IMR-90 (cell line): ENCODE data around the gene ZNF831. TPM values are rescaled to one million over a fixed set of nuclear protein-coding genes. Genes with fewer than 3 reads are reported as not detected.

Source experiments
- ATAC-seq: fragments of 200-7000 bp; cut with Tn5 transposase; 2 replicates; pipeline ENCODE4 v1.9.1; 2020; ENCODE audit warnings: low read depth, mild to moderate bottlenecking, moderate library complexity
- BruUV-seq: library from RNA; stranded (reverse); fragments of 400-500 nt; replicated peaks from 2 replicates; lab custom pipeline; 2021; lab: Mats Ljungman, UMichigan
- CTCF ChIA-PET: fragments of 300-600 bp; formaldehyde crosslinking; extraction: SDS; loops from one replicate; lab custom pipeline; 2021; ENCODE audit warnings: antibody characterized with exemption; lab: Yijun Ruan, JAX
- POLR2A ChIA-PET: fragments of 300-600 bp; sonication (Branson Sonifier 250); formaldehyde crosslinking; loops from one replicate; lab custom pipeline; 2022; ENCODE audit warnings: antibody characterized with exemption; ENCODE audit not compliant: unreplicated experiment; lab: Charles Lee
- DNase-seq: peaks from one replicate; pipeline ENCODE4 v3.0.0; 2013
- H2AFZ ChIP-seq: replicated peaks from 2 replicates; pipeline ENCODE3; 2013; ENCODE audit warnings: low read length, mild to moderate bottlenecking; ENCODE audit not compliant: poor library complexity
- H2AK5ac ChIP-seq: 2 replicates; pipeline ENCODE4 v1.6.1; 2013; ENCODE audit warnings: low read depth, low read length, inconsistent platforms
- H2AK9ac ChIP-seq: replicated peaks from 2 replicates; pipeline ENCODE3; 2013; ENCODE audit warnings: mild to moderate bottlenecking, low read depth, low read length, moderate library complexity; ENCODE audit not compliant: poor library complexity
- H2BK120ac ChIP-seq: 2 replicates; pipeline ENCODE4 v1.6.1; 2013; ENCODE audit warnings: low read depth, low read length, inconsistent platforms
- H2BK15ac ChIP-seq: 3 replicates; pipeline ENCODE4 v1.6.1; 2013; ENCODE audit warnings: low read depth, low read length, inconsistent platforms
- H2BK20ac ChIP-seq: 2 replicates; pipeline ENCODE4 v1.6.1; 2013; ENCODE audit warnings: low read depth, mild to moderate bottlenecking, inconsistent platforms, low read length, moderate library complexity
- H2BK5ac ChIP-seq: 2 replicates; pipeline ENCODE4 v1.6.1; 2013; ENCODE audit warnings: mild to moderate bottlenecking, low read depth, low read length, inconsistent platforms; ENCODE audit not compliant: poor library complexity, severe bottlenecking
- H3K14ac ChIP-seq: replicated peaks from 2 replicates; pipeline ENCODE4 v1.6.1; 2013; ENCODE audit warnings: low read depth, low read length, inconsistent platforms
- H3K18ac ChIP-seq: 2 replicates; pipeline ENCODE4 v1.6.1; 2013; ENCODE audit warnings: low read depth, low read length, control low read depth
- H3K23ac ChIP-seq: 2 replicates; pipeline ENCODE4 v1.6.1; 2013; ENCODE audit warnings: low read depth, low read length, inconsistent platforms
- H3K27ac ChIP-seq: 2 replicates; pipeline ENCODE4 v1.5.1; 2013; ENCODE audit warnings: mild to moderate bottlenecking, control low read depth, low read length; ENCODE audit not compliant: insufficient read depth
- H3K27me3 ChIP-seq: 2 replicates; pipeline ENCODE4 v1.6.1; 2013; ENCODE audit warnings: low read length; ENCODE audit not compliant: control insufficient read depth, insufficient read depth
- H3K36me3 ChIP-seq: 2 replicates; pipeline ENCODE4 v1.6.1; 2013; ENCODE audit warnings: low read length, mixed read lengths; ENCODE audit not compliant: control insufficient read depth, insufficient read depth
- H3K4ac ChIP-seq: 2 replicates; pipeline ENCODE4 v1.6.1; 2013; ENCODE audit warnings: low read depth, low read length, inconsistent platforms
- H3K4me1 ChIP-seq: 2 replicates; pipeline ENCODE4 v1.6.1; 2013; ENCODE audit warnings: low read length, mixed read lengths; ENCODE audit not compliant: control insufficient read depth, insufficient read depth
- H3K4me2 ChIP-seq: 2 replicates; pipeline ENCODE4 v1.6.1; 2013; ENCODE audit warnings: low read depth, mild to moderate bottlenecking, control low read depth, low read length, moderate library complexity
- H3K4me3 ChIP-seq: 2 replicates; pipeline ENCODE4 v1.5.1; 2013; ENCODE audit warnings: low read depth, mild to moderate bottlenecking, control low read depth, low read length, moderate library complexity; ENCODE audit not compliant: insufficient read depth
- H3K56ac ChIP-seq: 2 replicates; pipeline ENCODE4 v1.6.1; 2013; ENCODE audit warnings: low read length, inconsistent platforms; ENCODE audit not compliant: insufficient read depth; ENCODE audit errors: extremely low read depth
- H3K79me1 ChIP-seq, 2 experiments: 2 replicates each; pipeline ENCODE4 v1.6.1; 2013; ENCODE audit warnings: low read length in 2 of 2, inconsistent platforms in 1 of 2, low read depth in 1 of 2
- H3K9ac ChIP-seq: 2 replicates; pipeline ENCODE4 v1.6.1; 2013; ENCODE audit warnings: low read depth, low read length, control low read depth
- H3K9me1 ChIP-seq: 2 replicates; pipeline ENCODE4 v1.6.1; 2013; ENCODE audit warnings: low read length, inconsistent platforms; ENCODE audit not compliant: insufficient read depth
- H3K9me3 ChIP-seq: 2 replicates; pipeline ENCODE4 v1.6.1; 2013; ENCODE audit warnings: low read length; ENCODE audit not compliant: control insufficient read depth, insufficient read depth
- H4K20me1 ChIP-seq: 2 replicates; pipeline ENCODE4 v1.6.1; 2013; ENCODE audit warnings: low read length, inconsistent platforms; ENCODE audit not compliant: insufficient read depth
- H4K5ac ChIP-seq: 2 replicates; pipeline ENCODE4 v1.6.1; 2013; ENCODE audit warnings: mild to moderate bottlenecking, low read depth, low read length, control low read depth
- H4K8ac ChIP-seq, 2 experiments: 2 replicates each; pipeline ENCODE4 v1.6.1; 2013; ENCODE audit warnings: low read depth in 2 of 2, low read length in 2 of 2, control low read depth in 1 of 2, inconsistent platforms in 1 of 2
- H4K91ac ChIP-seq: 2 replicates; pipeline ENCODE4 v1.6.1; 2013; ENCODE audit warnings: low read depth, low read length, inconsistent platforms; ENCODE audit not compliant: insufficient read depth
- CEBPB ChIP-seq: IDR thresholded peaks from 2 replicates; pipeline ENCODE4 v1.6.1; 2012; ENCODE audit warnings: low read depth, low read length, improper control_type of control experiment
- CTCF ChIP-seq: conservative IDR thresholded peaks from 2 replicates; pipeline ENCODE4 v1.5.1; 2012; ENCODE audit warnings: mild to moderate bottlenecking, low read depth, low read length, improper control_type of control experiment
- MXI1 ChIP-seq: IDR thresholded peaks from 2 replicates; pipeline ENCODE4 v1.6.1; 2012; ENCODE audit warnings: low read depth, mild to moderate bottlenecking, low read length, moderate library complexity, borderline replicate concordance
- NFE2L2 ChIP-seq: fragments of 150-350 bp; IDR thresholded peaks from 2 replicates; pipeline ENCODE4 v1.6.1; 2016; ENCODE audit warnings: low read depth, mild to moderate bottlenecking, low read length
- RCOR1 ChIP-seq: IDR thresholded peaks from 2 replicates; pipeline ENCODE4 v1.6.1; 2012; ENCODE audit warnings: mild to moderate bottlenecking, low read length, improper control_type of control experiment; ENCODE audit not compliant: insufficient replicate concordance
- RFX5 ChIP-seq: IDR thresholded peaks from 2 replicates; pipeline ENCODE4 v1.8.0; 2012; ENCODE audit warnings: low read depth, mild to moderate bottlenecking, low read length, moderate library complexity
- USF2 ChIP-seq: fragments of 150-350 bp; IDR thresholded peaks from 2 replicates; pipeline ENCODE4 v1.6.1; 2017; ENCODE audit warnings: mild to moderate bottlenecking, antibody characterized with exemption, low read length, low read depth
- WGBS, 2 experiments: methylation state at CpG; one replicate each; pipeline versions ENCODE4 v1.1.5 to v1.1.7; 2013; ENCODE audit warnings: missing lambda C conversion rate in 2 of 2; ENCODE audit not compliant: insufficient read length in 1 of 2; ENCODE audit errors: extremely low coverage in 2 of 2; 5-methylcytosine and 5-hydroxymethylcytosine counted together
- dilution Hi-C: fragments of 300-500 bp; cut with HindIII; formaldehyde crosslinking; loops from one replicate; pipeline ENCODE4 v1.14.3; 2018; ENCODE audit warnings: low sequenced_read_pairs; ENCODE audit not compliant: unreplicated experiment
- in situ Hi-C: fragments of 300-500 bp; cut with MboI; formaldehyde crosslinking; loops from 3 replicates; pipeline ENCODE4 v1.14.3; 2019; ENCODE audit warnings: low sequenced_read_pairs, inconsistent platforms, mixed read lengths
- intact Hi-C: fragments of 100-400 bp; cut with micrococcal nuclease; formaldehyde crosslinking; loops from 2 replicates; pipeline ENCODE4 v1.10.0; 2022
- polyA plus RNA-seq, 3 experiments: library from polyadenylated mRNA; depleted of rRNA; stranded (reverse); fragments of >200 nt; gene quantifications; 2 replicates each; pipeline ENCODE4 v1.2.3, GENCODE V29; 2012; ENCODE audit warnings: low replicate concordance in 1 of 3
- total RNA-seq: library from RNA; depleted of rRNA; stranded (reverse); fragments of >200 nt; gene quantifications from 2 replicates; pipeline ENCODE4 v1.2.3, GENCODE V29; 2012

ZNF831 gene
- total and polyA plus RNA-seq, 2 of the 4 experiments (the other 2 are of a cell fraction), result not detected

- Histone ChIP-seq H4K20me1 (no peaks in the 10 kb centered on the region), H3K4me3 (no peak overlapping the region), H3K23ac (no peak overlapping the region), H3K9me3 (no peaks in the 10 kb centered on the region), H3K36me3 (no peaks in the 10 kb centered on the region), H3K14ac (no peak overlapping the region), H4K5ac (no peak overlapping the region), H3K9ac (no peak overlapping the region), H4K91ac (no peak overlapping the region), H3K4ac (no peak overlapping the region), H4K8ac (no peak overlapping the region), H3K4me1 (no peaks in the 10 kb centered on the region), H3K56ac (no peak overlapping the region), H2BK5ac (no peak overlapping the region), H3K9me1 (no peaks in the 10 kb centered on the region), H2AFZ (no peak overlapping the region), H2BK15ac (no peak overlapping the region), H3K4me2 (no peak overlapping the region), H3K27ac (no peak overlapping the region), H3K27me3 (no peaks in the 10 kb centered on the region; the same call in 1 of the 2 replicates), H2AK5ac (no peak overlapping the region), H2BK20ac (no peak overlapping the region), H2AK9ac (no peak overlapping the region), H3K79me1 (no peaks in the 10 kb centered on the region), H3K18ac (no peak overlapping the region), H2BK120ac (no peak overlapping the region)
- no peak for TF ChIP-seq NFE2L2
- TF ChIP-seq RCOR1, result no peak
- TF ChIP-seq USF2, result no peak
- TF ChIP-seq MXI1, result no peak
- no peak for TF ChIP-seq RFX5
- no peak for TF ChIP-seq CEBPB
- no peak for TF ChIP-seq CTCF
- ATAC-seq (no peak), DNase-seq (no peak)
- in situ Hi-C loops, result no loop called here
- intact Hi-C loops, result no loop called here
- CTCF ChIA-PET, result no interaction called here
- POLR2A ChIA-PET, result no interaction called here
- no CpG with 5 or more reads among the region's 3 CpGs for WGBS, 2 experiments
- dilution Hi-C loops, result no loop called here
- BruUV-seq, result no TSS peak
Measured at GRCh38 chr20:59270380-59270779, 106.8 kb downstream of the ZNF831 start.
